SK-N-SH treated with all-trans-retinoic acid at 6 μM for 48 hours (cell line): ENCODE data around the gene SPON1.

Source experiments
- ATAC-seq: fragments of 200-7000 bp; cut with Tn5 transposase; 3 replicates; pipeline ENCODE4 v1.9.1; 2020; ENCODE audit warnings: mild to moderate bottlenecking, moderate library complexity
- BACH2 ChIP-seq: fragments of 250-450 bp; sonication (Bioruptor Pico); IDR thresholded peaks from 2 replicates; pipeline ENCODE4 v1.9.0; 2021; ENCODE audit warnings: mild to moderate bottlenecking, borderline replicate concordance
- CREB5 ChIP-seq: fragments of 250-450 bp; sonication (Bioruptor Pico); IDR thresholded peaks from 2 replicates; pipeline ENCODE4 v1.5.1; 2020; ENCODE audit warnings: low read depth, mild to moderate bottlenecking, moderate library complexity
- CSDC2 ChIP-seq: fragments of 250-450 bp; sonication (Bioruptor Pico); IDR thresholded peaks from 2 replicates; pipeline ENCODE4 v1.5.0; 2020; ENCODE audit warnings: mild to moderate bottlenecking, moderate library complexity
- ESRRG ChIP-seq: fragments of 250-450 bp; sonication (Bioruptor Pico); IDR thresholded peaks from 2 replicates; pipeline ENCODE4 v1.6.1; 2021; ENCODE audit warnings: mild to moderate bottlenecking
- ISL1 ChIP-seq: fragments of 250-450 bp; sonication (Bioruptor Pico); IDR thresholded peaks from 2 replicates; pipeline ENCODE4 v2.1.2; 2022; ENCODE audit warnings: mild to moderate bottlenecking, moderate library complexity
- OSR1 ChIP-seq: fragments of 250-450 bp; sonication (Bioruptor Pico); IDR thresholded peaks from 2 replicates; pipeline ENCODE4 v1.8.0; 2022; ENCODE audit warnings: moderate library complexity, mild to moderate bottlenecking, inconsistent platforms
- PATZ1 ChIP-seq: fragments of 250-450 bp; sonication (Bioruptor Pico); IDR thresholded peaks from 2 replicates; pipeline ENCODE4 v1.8.0; 2020; ENCODE audit warnings: mild to moderate bottlenecking, moderate library complexity, borderline replicate concordance
- POU6F1 ChIP-seq: fragments of 250-450 bp; sonication (Bioruptor Pico); IDR thresholded peaks from 2 replicates; pipeline ENCODE4 v1.8.0; 2021; ENCODE audit warnings: low read depth, mild to moderate bottlenecking, moderate library complexity, borderline replicate concordance
- PPARA ChIP-seq: fragments of 250-450 bp; sonication (Bioruptor Pico); IDR thresholded peaks from 2 replicates; pipeline ENCODE4 v1.5.0; 2020; ENCODE audit warnings: mild to moderate bottlenecking, borderline replicate concordance
- RARB ChIP-seq: fragments of 250-450 bp; sonication (Bioruptor Pico); IDR thresholded peaks from 2 replicates; pipeline ENCODE4 v1.8.0; 2021; ENCODE audit warnings: mild to moderate bottlenecking, moderate library complexity
- SNAI2 ChIP-seq: fragments of 250-450 bp; sonication (Bioruptor Pico); IDR thresholded peaks from 2 replicates; pipeline ENCODE4 v1.5.0; 2020; ENCODE audit warnings: mild to moderate bottlenecking, moderate library complexity
- TCF4 ChIP-seq: fragments of 250-450 bp; sonication (Bioruptor Pico); IDR thresholded peaks from 2 replicates; pipeline ENCODE4 v1.8.0; 2021; ENCODE audit warnings: mild to moderate bottlenecking, moderate library complexity, borderline replicate concordance
- TOX ChIP-seq: fragments of 250-450 bp; sonication (Bioruptor Pico); IDR thresholded peaks from 2 replicates; pipeline ENCODE4 v1.8.0; 2021; ENCODE audit warnings: mild to moderate bottlenecking, moderate library complexity, borderline replicate concordance
- ZC3H10 ChIP-seq: fragments of 250-450 bp; sonication (Bioruptor Pico); IDR thresholded peaks from 2 replicates; pipeline ENCODE4 v1.5.1; 2021; ENCODE audit warnings: mild to moderate bottlenecking, moderate library complexity
- ZFP3 ChIP-seq: fragments of 250-450 bp; sonication (Bioruptor Pico); IDR thresholded peaks from 2 replicates; pipeline ENCODE4 v1.5.0; 2020; ENCODE audit warnings: mild to moderate bottlenecking, moderate library complexity
- ZFP30 ChIP-seq: fragments of 450-650 bp; formaldehyde crosslinking; IDR thresholded peaks from 2 replicates; pipeline ENCODE4 v1.5.0; 2022; ENCODE audit warnings: mild to moderate bottlenecking, moderate library complexity
- ZNF565 ChIP-seq: fragments of 450-650 bp; formaldehyde crosslinking; conservative IDR thresholded peaks from 2 replicates; pipeline ENCODE4 v1.5.0; 2020; ENCODE audit warnings: low read depth, mild to moderate bottlenecking, moderate library complexity
- ZNF70 ChIP-seq: fragments of 450-650 bp; formaldehyde crosslinking; IDR thresholded peaks from 2 replicates; pipeline ENCODE4 v1.5.0; 2020; ENCODE audit warnings: mild to moderate bottlenecking, moderate library complexity
- ZNF8 ChIP-seq: fragments of 450-650 bp; formaldehyde crosslinking; IDR thresholded peaks from 2 replicates; pipeline ENCODE4 v1.5.0; 2020; ENCODE audit warnings: mild to moderate bottlenecking, moderate library complexity

SPON1 gene

GRCh38 chr11:13954591-13954990 is 7.9 kb upstream of the SPON1 start:
- no peak for ATAC-seq
- TF ChIP-seq CREB5 (CRISPR knock-in tag) (no peak), SNAI2 (CRISPR knock-in tag) (no peak), BACH2 (CRISPR knock-in tag) (no peak), ZFP30 (CRISPR knock-in tag) (no peak), ZNF70 (no peak), OSR1 (CRISPR knock-in tag) (no peak), PPARA (CRISPR knock-in tag) (no peak), CSDC2 (CRISPR knock-in tag) (no peak), TCF4 (CRISPR knock-in tag) (no peak), ZC3H10 (CRISPR knock-in tag) (no peak), ZNF8 (CRISPR knock-in tag) (no peak), ISL1 (no peak), PATZ1 (no peak)

GRCh38 chr11:13955971-13956421 is 6.5 kb upstream of the SPON1 start:
- TF ChIP-seq ZFP3 (CRISPR knock-in tag) (peak; percentile 81), ZNF70 (no peak)
- TF ChIP-seq, all 23 proteins: peak for 1
- ATAC-seq: peak; percentile 82

GRCh38 chr11:13956988-13957387 is 5.5 kb upstream of the SPON1 start:
- TF ChIP-seq RARB (CRISPR knock-in tag) (no peak), OSR1 (CRISPR knock-in tag) (no peak), PPARA (CRISPR knock-in tag) (no peak), ZFP3 (CRISPR knock-in tag) (no peak), ISL1 (no peak)

DNA sequence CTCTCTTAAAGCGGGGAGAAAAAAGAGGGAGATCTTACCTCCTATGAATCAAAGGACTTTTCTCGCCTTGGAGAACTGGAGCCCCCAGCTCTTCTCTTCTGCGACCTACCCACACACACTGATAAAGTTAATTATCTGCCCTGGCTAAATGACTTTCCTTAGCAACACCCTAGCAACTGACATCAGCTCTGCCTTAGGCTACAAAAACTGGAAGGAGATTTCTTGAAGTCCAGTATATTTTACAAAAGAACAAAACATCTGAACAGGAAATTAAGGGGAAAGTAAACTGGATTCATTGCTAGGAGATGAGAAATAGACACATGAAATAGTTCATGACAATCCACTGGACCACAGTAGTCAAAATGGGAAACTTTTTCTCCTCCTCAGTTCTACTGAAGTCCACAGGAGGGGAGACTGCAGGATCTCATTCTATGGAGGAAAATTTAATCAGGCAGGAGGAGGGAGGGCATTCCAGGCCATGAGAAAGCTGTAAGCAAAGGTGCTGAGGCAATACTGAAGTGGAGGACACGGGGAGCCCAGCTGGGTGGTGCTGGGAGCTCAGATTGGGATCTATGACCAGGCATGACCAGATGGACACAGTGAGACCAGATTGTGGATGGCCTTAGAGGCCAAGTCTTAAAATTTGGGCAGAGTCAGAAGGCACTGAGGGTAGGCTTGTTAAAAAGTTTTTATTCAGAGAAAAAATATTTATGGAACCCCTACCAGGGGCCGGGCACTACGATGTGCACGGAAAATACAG is 3.7 kb upstream of the SPON1 start:
- ATAC-seq: no peak
- TF ChIP-seq CREB5 (CRISPR knock-in tag) (no peak), PPARA (CRISPR knock-in tag) (no peak), OSR1 (CRISPR knock-in tag) (no peak), TOX (CRISPR knock-in tag) (no peak), POU6F1 (CRISPR knock-in tag) (no peak), ESRRG (no peak), ZNF565 (CRISPR knock-in tag) (no peak)
- TF ChIP-seq, all 23 proteins: peak for 0

More at GRCh38 chr11:13956988-13957387, 5.5 kb upstream of the SPON1 start:
- no peak for ATAC-seq

GRCh38 chr11:13962198-13962561 is 343 bp upstream of the SPON1 start:
- ATAC-seq: no peak
- TF ChIP-seq TOX (CRISPR knock-in tag): no peak
